Panc1 (cell line): Measurements from ENCODE around the gene DRD3. TPM values are rescaled to one million over a fixed set of nuclear protein-coding genes. Genes with fewer than 3 reads are reported as not detected.

Experiments used
- ATAC-seq: fragments of 200-7000 bp; cut with Tn5 transposase; 2 replicates; pipeline ENCODE4 v1.9.1; 2020; ENCODE audit warnings: mild to moderate bottlenecking, moderate library complexity
- BruUV-seq: library from RNA; stranded (reverse); fragments of 400-500 nt; replicated peaks from 2 replicates; lab custom pipeline; 2021; lab: Mats Ljungman, UMichigan
- CTCF ChIA-PET: fragments of 300-600 bp; sonication (Branson Sonifier 250); formaldehyde crosslinking; loops from one replicate; lab custom pipeline; 2022; ENCODE audit warnings: antibody characterized with exemption; lab: Charles Lee
- POLR2A ChIA-PET: fragments of 300-600 bp; sonication (Branson Sonifier 250); formaldehyde crosslinking; loops from one replicate; lab custom pipeline; 2022; ENCODE audit warnings: antibody characterized with exemption; lab: Charles Lee
- DNase-seq: peaks from one replicate; pipeline ENCODE4 v3.0.0-alpha.2; 2010; ENCODE audit warnings: low read depth, low spot score
- H3K27ac ChIP-seq: 2 replicates; pipeline ENCODE4 v1.5.1; 2011; ENCODE audit warnings: mild to moderate bottlenecking, low read length, inconsistent platforms
- H3K27me3 ChIP-seq: fragments of 200-500 bp; sonication (Bioruptor generic); 2 replicates; pipeline ENCODE4 v1.6.0; 2014; ENCODE audit warnings: low read length, inconsistent platforms; ENCODE audit not compliant: control insufficient read depth, insufficient read depth
- H3K36me3 ChIP-seq: fragments of 200-500 bp; sonication (Bioruptor generic); 2 replicates; pipeline ENCODE4 v1.5.1; 2014; ENCODE audit warnings: inconsistent platforms, mild to moderate bottlenecking, low read length, moderate library complexity; ENCODE audit not compliant: control insufficient read depth, insufficient read depth
- H3K4me1 ChIP-seq: 2 replicates; pipeline ENCODE4 v1.5.1; 2011; ENCODE audit warnings: inconsistent platforms, mild to moderate bottlenecking, low read length, moderate library complexity; ENCODE audit not compliant: control insufficient read depth, insufficient read depth
- H3K4me3 ChIP-seq, 2 experiments: 2 replicates each; pipeline ENCODE4 v1.5.1; 2011 to 2012; ENCODE audit warnings: low read depth in 2 of 2, low read length in 2 of 2, mild to moderate bottlenecking in 2 of 2, inconsistent platforms in 1 of 2, moderate library complexity in 1 of 2
- H3K9me3 ChIP-seq: fragments of 200-500 bp; sonication (Bioruptor generic); 2 replicates; pipeline ENCODE4 v1.5.1; 2014; ENCODE audit warnings: low read depth, mild to moderate bottlenecking, inconsistent platforms, low read length, moderate library complexity; ENCODE audit not compliant: control insufficient read depth, insufficient read depth
- CTCF ChIP-seq: fragments of 450-650 bp; IDR thresholded peaks from 2 replicates; pipeline ENCODE4 v1.5.1; 2017; ENCODE audit warnings: mild to moderate bottlenecking
- POLR2AphosphoS5 ChIP-seq: IDR thresholded peaks from 2 replicates; pipeline ENCODE4 v1.6.1; 2012; ENCODE audit warnings: mild to moderate bottlenecking, low read depth, low read length, moderate library complexity
- REST ChIP-seq, 2 experiments: IDR thresholded peaks; 2 replicates each; pipeline ENCODE4 v1.6.1; 2011 to 2012; ENCODE audit warnings: low read depth in 2 of 2, control low read depth in 1 of 2, low read length in 1 of 2, mild to moderate bottlenecking in 1 of 2, moderate library complexity in 1 of 2; ENCODE audit not compliant: insufficient read depth in 1 of 2
- SIN3A ChIP-seq: IDR thresholded peaks from 2 replicates; pipeline ENCODE4 v1.6.1; 2012; ENCODE audit warnings: low read depth, mild to moderate bottlenecking, low read length, moderate library complexity, borderline replicate concordance; ENCODE audit not compliant: insufficient read depth
- TCF7L2 ChIP-seq: IDR thresholded peaks from 2 replicates; pipeline ENCODE4 v1.6.1; 2011; ENCODE audit warnings: mild to moderate bottlenecking, low read depth, low read length, inconsistent platforms
- in situ Hi-C: cut with HindIII; loops from 2 replicates; pipeline ENCODE4 v1.10.0; 2016; ENCODE audit warnings: low sequenced_read_pairs, low pct_unique_long_range_greater_than_20kb
- intact Hi-C: fragments of 100-400 bp; cut with micrococcal nuclease; formaldehyde crosslinking; loops from one replicate; pipeline ENCODE4 v1.10.0; 2022; ENCODE audit not compliant: unreplicated experiment
- total RNA-seq: library from RNA; stranded (reverse); gene quantifications from one replicate; pipeline ENCODE4 v1.2.1, GENCODE V29; 2021; ENCODE audit not compliant: unreplicated experiment

DRD3 gene
- total RNA-seq, 1 experiment from 2014 or later: not detected

GRCh38 chr3:114083112-114083511 lies 95.7 kb downstream of the DRD3 start:
- BruUV-seq: no TSS peak
- no peaks in the 10 kb centered on the region for H3K27me3 ChIP-seq
- POLR2A ChIA-PET: no interaction called here
- DNase-seq (no peak), ATAC-seq (no peak)
- no peak for TF ChIP-seq CTCF
- no peak for TF ChIP-seq REST (IDR thresholded peaks at IDR 0.05; ENCODE audit: insufficient read depth in 1 of 2, low read depth in 2 of 2, low read length in 1 of 2)
- no peak for TF ChIP-seq TCF7L2
- TF ChIP-seq POLR2AphosphoS5: no peak
- no peak for TF ChIP-seq SIN3A
- in situ Hi-C loops (no loop called here), intact Hi-C loops (no loop called here)
- no peak overlapping the region for H3K27ac ChIP-seq
- CTCF ChIA-PET: no interaction called here
- no peaks in the 10 kb centered on the region for H3K9me3 ChIP-seq
- no peak overlapping the region for H3K4me3 ChIP-seq
- H3K4me1 ChIP-seq: no peaks in the 10 kb centered on the region
- H3K36me3 ChIP-seq: peaks cover 41% of the 10 kb centered on the region

- TF ChIP-seq REST (IDR thresholded peaks at IDR 0.05; ENCODE audit: insufficient read depth in 1 of 2, low read depth in 2 of 2, low read length in 1 of 2) (no peak), TCF7L2 (no peak), CTCF (no peak), POLR2AphosphoS5 (no peak), SIN3A (no peak)
- ATAC-seq (no peak), DNase-seq (no peak)
- H3K36me3 ChIP-seq: peaks cover 43% of the 10 kb centered on the region
- H3K4me3 ChIP-seq: no peak overlapping the region
- in situ Hi-C loops (no loop called here), intact Hi-C loops (no loop called here)
- POLR2A ChIA-PET: no interaction called here
- BruUV-seq: no TSS peak
- H3K4me1 ChIP-seq: no peaks in the 10 kb centered on the region
- no peaks in the 10 kb centered on the region for H3K9me3 ChIP-seq
- H3K27me3 ChIP-seq: no peaks in the 10 kb centered on the region
- H3K27ac ChIP-seq: no peak overlapping the region
- CTCF ChIA-PET: no interaction called here
These were observed 97.8 kb downstream of the DRD3 start for GRCh38 chr3:114081037-114081436.
